H1 (cell line): ENCODE measurements around the gene ITPR1. TPM values are rescaled to one million over a fixed set of nuclear protein-coding genes. Genes with fewer than 3 reads are reported as not detected.

Source experiments
- CTCF ChIA-PET: fragments of 300-600 bp; sonication (Branson Sonifier 250); formaldehyde crosslinking; loops from one replicate; lab custom pipeline; 2021; ENCODE audit not compliant: partially characterized antibody; lab: Charles Lee
- POLR2A ChIA-PET: fragments of 300-600 bp; sonication (Branson Sonifier 250); formaldehyde crosslinking; loops from one replicate; lab custom pipeline; 2021; ENCODE audit warnings: inconsistent platforms; ENCODE audit not compliant: partially characterized antibody; lab: Charles Lee
- DNase-seq, 2 experiments: peaks; one replicate each; pipeline versions ENCODE4 v3.0.0 to v3.0.0-alpha.2; 2010 to 2022; ENCODE audit warnings: low spot score in 2 of 2, low read depth in 1 of 2, mixed read lengths in 1 of 2
- FAIRE-seq: peaks from 2 replicates; lab custom pipeline; 2011; peaks lifted over from hg19 to GRCh38; lab: Jason Lieb, UNC
- H2AFZ ChIP-seq: 2 replicates; pipeline ENCODE4 v1.8.1; 2012; ENCODE audit warnings: low read length, inconsistent platforms
- H2AK5ac ChIP-seq: 2 replicates; pipeline ENCODE4 v1.6.1; 2013; ENCODE audit warnings: low read depth, low read length
- H2BK120ac ChIP-seq: replicated peaks from 2 replicates; pipeline ENCODE3; 2013; ENCODE audit warnings: low read depth, low read length, inconsistent platforms
- H2BK12ac ChIP-seq: 2 replicates; pipeline ENCODE4 v1.6.1; 2013; ENCODE audit warnings: low read depth, low read length
- H2BK15ac ChIP-seq: 2 replicates; pipeline ENCODE4 v1.6.1; 2013; ENCODE audit warnings: low read length
- H2BK20ac ChIP-seq: 2 replicates; pipeline ENCODE4 v1.6.1; 2013; ENCODE audit warnings: low read length
- H2BK5ac ChIP-seq: 2 replicates; pipeline ENCODE4 v1.6.1; 2013; ENCODE audit warnings: low read depth, low read length
- H3K14ac ChIP-seq: 2 replicates; pipeline ENCODE4 v1.6.1; 2013; ENCODE audit warnings: inconsistent platforms; ENCODE audit not compliant: insufficient read length
- H3K18ac ChIP-seq: 2 replicates; pipeline ENCODE4 v1.6.1; 2013; ENCODE audit warnings: low read length; ENCODE audit errors: extremely low read depth
- H3K23ac ChIP-seq: 2 replicates; pipeline ENCODE4 v1.6.1; 2013; ENCODE audit warnings: inconsistent platforms; ENCODE audit not compliant: insufficient read length
- H3K23me2 ChIP-seq: 2 replicates; pipeline ENCODE4 v1.6.1; 2013; ENCODE audit warnings: low read depth, low read length
- H3K27ac ChIP-seq: 2 replicates; pipeline ENCODE4 v1.6.1; 2011; ENCODE audit warnings: low read depth, low read length, inconsistent platforms
- H3K27me3 ChIP-seq, 4 experiments: replicated peaks in 1 of 4; 1 replicate in 1 of 4; 2 replicates in 3 of 4; pipeline versions ENCODE4 v1.6.1 to v1.8.1; 2011 to 2013; ENCODE audit warnings: low read length in 3 of 4, mild to moderate bottlenecking in 3 of 4, inconsistent platforms in 2 of 4, mixed read lengths in 2 of 4, moderate library complexity in 1 of 4; ENCODE audit not compliant: control insufficient read depth in 3 of 4, insufficient read depth in 3 of 4; ENCODE audit errors: extremely low read depth in 1 of 4
- H3K36me3 ChIP-seq, 4 experiments: 2 replicates each; pipeline versions ENCODE4 v1.6.1 to v1.8.1; 2011 to 2013; ENCODE audit warnings: mild to moderate bottlenecking in 4 of 4, low read length in 3 of 4, moderate library complexity in 2 of 4, control low read depth in 1 of 4, inconsistent platforms in 1 of 4; ENCODE audit not compliant: insufficient read depth in 4 of 4, control insufficient read depth in 2 of 4
- H3K4ac ChIP-seq: replicated peaks from 2 replicates; pipeline ENCODE3; 2013; ENCODE audit warnings: low read length, low read depth, mixed read lengths, inconsistent platforms; ENCODE audit not compliant: insufficient read length
- H3K4me1 ChIP-seq, 4 experiments: replicated peaks in 1 of 4; 1 replicate in 1 of 4; 2 replicates in 3 of 4; pipeline versions ENCODE4 v1.6.1 to v1.8.1; 2011 to 2013; ENCODE audit warnings: low read length in 3 of 4, inconsistent platforms in 2 of 4, mixed read lengths in 1 of 4; ENCODE audit not compliant: insufficient read depth in 4 of 4, control insufficient read depth in 3 of 4
- H3K4me2 ChIP-seq, 2 experiments: 2 replicates each; pipeline versions ENCODE4 v1.6.1 to v1.8.1; 2011 to 2013; ENCODE audit warnings: low read depth in 2 of 2, low read length in 2 of 2, control low read depth in 1 of 2, inconsistent platforms in 1 of 2, mild to moderate bottlenecking in 1 of 2; ENCODE audit not compliant: insufficient read depth in 1 of 2
- H3K4me3 ChIP-seq, 4 experiments: fragments of 200-600, 300-600 bp in 1 of 4; sonication (generic), shearing (Covaris generic), sonication (Bioruptor Twin) in 1 of 4; 2 replicates each; pipeline versions ENCODE4 v1.5.1 to v1.8.1; 2011 to 2016; ENCODE audit warnings: low read length in 4 of 4, low read depth in 3 of 4, control low read depth in 2 of 4, inconsistent platforms in 2 of 4, mild to moderate bottlenecking in 2 of 4, mixed read lengths in 1 of 4, moderate library complexity in 1 of 4; ENCODE audit not compliant: insufficient read depth in 2 of 4; ENCODE audit errors: extremely low read depth in 1 of 4
- H3K56ac ChIP-seq: replicated peaks from 2 replicates; pipeline ENCODE3; 2013; ENCODE audit warnings: low read depth, mild to moderate bottlenecking, mixed read lengths, low read length, inconsistent platforms; ENCODE audit not compliant: insufficient read length
- H3K79me1 ChIP-seq: 2 replicates; pipeline ENCODE4 v1.6.1; 2013; ENCODE audit warnings: low read depth, low read length, control low read depth
- H3K79me2 ChIP-seq, 2 experiments: 2 replicates each; pipeline versions ENCODE4 v1.6.1 to v1.8.1; 2012 to 2013; ENCODE audit warnings: low read length in 2 of 2, mild to moderate bottlenecking in 2 of 2, inconsistent platforms in 1 of 2; ENCODE audit not compliant: insufficient read depth in 2 of 2, control insufficient read depth in 1 of 2
- H3K9ac ChIP-seq, 4 experiments: replicated peaks in 1 of 4; 1 replicate in 1 of 4; 2 replicates in 3 of 4; pipeline versions ENCODE4 v1.6.1 to v1.8.1; 2011 to 2013; ENCODE audit warnings: low read depth in 3 of 4, low read length in 3 of 4, control low read depth in 2 of 4, mild to moderate bottlenecking in 2 of 4, moderate library complexity in 2 of 4, inconsistent platforms in 1 of 4; ENCODE audit errors: extremely low read depth in 1 of 4
- H3K9me3 ChIP-seq, 2 experiments: 2 replicates each; pipeline versions ENCODE4 v1.6.1 to v1.8.1; 2012 to 2013; ENCODE audit warnings: mild to moderate bottlenecking in 2 of 2, moderate library complexity in 2 of 2, control low read depth in 1 of 2, inconsistent platforms in 1 of 2, low read depth in 1 of 2, low read length in 1 of 2, mixed read lengths in 1 of 2; ENCODE audit not compliant: insufficient read depth in 2 of 2
- H4K20me1 ChIP-seq, 2 experiments: replicated peaks in 1 of 2; 2 replicates each; pipeline versions ENCODE3 to v1.8.1; 2011 to 2013; ENCODE audit warnings: inconsistent platforms in 2 of 2, low read length in 2 of 2, mild to moderate bottlenecking in 1 of 2; ENCODE audit not compliant: insufficient read depth in 2 of 2, control insufficient read depth in 1 of 2
- H4K5ac ChIP-seq: 2 replicates; pipeline ENCODE4 v1.6.1; 2013; ENCODE audit warnings: low read length, low read depth, mixed read lengths, inconsistent platforms; ENCODE audit not compliant: insufficient read length
- H4K8ac ChIP-seq: 2 replicates; pipeline ENCODE4 v1.8.0; 2013; ENCODE audit warnings: mild to moderate bottlenecking, moderate library complexity, low read length, inconsistent platforms; ENCODE audit not compliant: insufficient read depth; ENCODE audit errors: extremely low read depth
- H4K91ac ChIP-seq: replicated peaks from 2 replicates; pipeline ENCODE3; 2013; ENCODE audit warnings: low read length, mixed read lengths, inconsistent platforms; ENCODE audit not compliant: insufficient read length
- CHD2 ChIP-seq: IDR thresholded peaks from 2 replicates; pipeline ENCODE4 v1.6.1; 2012; ENCODE audit warnings: low read length, improper control_type of control experiment
- MAFK ChIP-seq: IDR thresholded peaks from 2 replicates; pipeline ENCODE4 v1.6.1; 2012; ENCODE audit warnings: low read depth, mild to moderate bottlenecking, improper control_type of control experiment, low read length
- YY1 ChIP-seq: IDR thresholded peaks from 2 replicates; pipeline ENCODE4 v1.6.1; 2011; ENCODE audit warnings: low read depth, mild to moderate bottlenecking, low read length
- WGBS, 2 experiments: shearing (Covaris generic) in 1 of 2; methylation state at CpG; one replicate each; pipeline versions ENCODE4 v1.1.6 to v1.1.7; 2013 to 2015; ENCODE audit warnings: low lambda C conversion rate in 2 of 2, mixed read lengths in 2 of 2, inconsistent platforms in 1 of 2, low coverage in 1 of 2, missing lambda C conversion rate in 1 of 2; ENCODE audit not compliant: insufficient replicate concordance in 2 of 2, insufficient coverage in 1 of 2, insufficient read length in 1 of 2; ENCODE audit errors: extremely low coverage in 1 of 2, missing lambda C conversion rate in 1 of 2; 5-methylcytosine and 5-hydroxymethylcytosine counted together
- polyA plus RNA-seq, 7 experiments: library from polyadenylated mRNA; depleted of rRNA in 3 of 7; stranded (reverse) in 5 of 7; unstranded in 2 of 7; fragments of >200 nt in 5 of 7; fragments of 200-250 nt in 2 of 7; gene quantifications; 1 replicate in 5 of 7; 2 replicates in 1 of 7; 4 replicates in 1 of 7; pipeline versions ENCODE4 v1.2.1 to v1.2.3, GENCODE V29; 2011 to 2013; ENCODE audit warnings: missing spikeins in 2 of 7, mixed read lengths in 2 of 7
- total RNA-seq: library from RNA; stranded (reverse); fragmentation: NEBNext Ultra II Directional; extraction: Animal tissue kit (Norgen Biotek cat#: 25700); gene quantifications from 2 replicates; pipeline ENCODE4 v1.2.1, GENCODE V29; 2021

Gene ITPR1
- total and polyA plus RNA-seq, 2 of the 8 experiments (the other 6 are each of a cell fraction or from before 2014, with no cell fraction given), result 2.5 to 16.3 TPM

- Histone ChIP-seq H3K9ac (no peak overlapping the region), H3K79me2 (no peaks in the 10 kb centered on the region), H3K27ac (no peak overlapping the region), H3K27me3 (no peaks in the 10 kb centered on the region), H3K79me1 (no peaks in the 10 kb centered on the region), H3K36me3 (no peaks in the 10 kb centered on the region), H2BK120ac (no peak overlapping the region), H2BK12ac (no peak overlapping the region), H3K23me2 (no peaks in the 10 kb centered on the region), H3K4ac (no peak overlapping the region), H3K9me3 (no peaks in the 10 kb centered on the region), H2BK20ac (no peak overlapping the region), H4K20me1 (peaks cover 0 to 2% of the 10 kb centered on the region in 2 experiments), H3K56ac (no peak overlapping the region), H3K4me2 (no peak overlapping the region), H2BK15ac (no peak overlapping the region), H3K18ac (no peak overlapping the region), H4K91ac (no peak overlapping the region), H3K23ac (no peak overlapping the region), H3K14ac (no peak overlapping the region), H3K4me3 (no peak overlapping the region), H4K5ac (no peak overlapping the region), H2BK5ac (no peak overlapping the region), H2AFZ (no peak overlapping the region), H2AK5ac (no peak overlapping the region), H4K8ac (no peak overlapping the region), H3K4me1 (peaks cover 0 to 3% (median 3%) of the 10 kb centered on the region in 4 experiments; a peak in 3 of 7 replicates)
- ChIA-PET POLR2A (no interaction called here), CTCF (interaction anchor here (1.4 to 2.4 kb wide), 2 partner anchors 16 to 38 kb away, joined by 3 to 10 read pairs; no protein-coding TSS in a partner anchor)
- no peak for FAIRE-seq
- DNase-seq, result no peak
- 90% methylated on average over 5 of the region's 5 CpGs; no CpG with 5 or more reads in 1 of the 2 experiments for WGBS, 2 experiments
- TF ChIP-seq MAFK (no peak), YY1 (no peak), CHD2 (no peak)
Observed at GRCh38 chr3:4749567-4750002, 256.4 kb downstream of the ITPR1 start.
